H9 (cell line): ENCODE data around the gene SDK2. TPM values are rescaled to one million over a fixed set of nuclear protein-coding genes. Genes with fewer than 3 reads are reported as not detected.

Experiments used
- DNase-seq: peaks from one replicate; pipeline ENCODE4 v3.0.0-alpha.2; 2017
- H2AFZ ChIP-seq: one replicate; pipeline ENCODE4 v1.6.1; 2013; ENCODE audit warnings: mild to moderate bottlenecking, low read length, control low read depth, moderate library complexity
- H2AK5ac ChIP-seq: 2 replicates; pipeline ENCODE4 v1.6.1; 2013; ENCODE audit warnings: low read length, control low read depth, mixed read lengths; ENCODE audit not compliant: insufficient read length
- H2BK120ac ChIP-seq: one replicate; pipeline ENCODE4 v1.6.1; 2013; ENCODE audit warnings: low read depth, mild to moderate bottlenecking, low read length, control low read depth, inconsistent platforms; ENCODE audit not compliant: poor library complexity, severe bottlenecking
- H2BK12ac ChIP-seq: 2 replicates; pipeline ENCODE4 v1.6.1; 2013; ENCODE audit warnings: low read length, control low read depth, mixed read lengths, low read depth; ENCODE audit not compliant: insufficient read length
- H2BK15ac ChIP-seq: 2 replicates; pipeline ENCODE4 v1.6.1; 2013; ENCODE audit warnings: low read depth, low read length, control low read depth
- H2BK20ac ChIP-seq: one replicate; pipeline ENCODE4 v1.6.1; 2013; ENCODE audit warnings: low read depth, mild to moderate bottlenecking, low read length, control low read depth, inconsistent platforms; ENCODE audit not compliant: poor library complexity, severe bottlenecking
- H2BK5ac ChIP-seq: 2 replicates; pipeline ENCODE4 v1.6.1; 2013; ENCODE audit warnings: low read length, control low read depth, mixed read lengths; ENCODE audit not compliant: insufficient read length
- H3K14ac ChIP-seq: 2 replicates; pipeline ENCODE4 v1.6.1; 2013; ENCODE audit warnings: low read length, control low read depth; ENCODE audit not compliant: insufficient read depth
- H3K18ac ChIP-seq: 2 replicates; pipeline ENCODE4 v1.6.1; 2013; ENCODE audit warnings: low read depth, mild to moderate bottlenecking, mixed read lengths, low read length, control low read depth; ENCODE audit not compliant: insufficient read length
- H3K23ac ChIP-seq: 2 replicates; pipeline ENCODE4 v1.6.1; 2013; ENCODE audit warnings: low read length, control low read depth, mixed read lengths, low read depth; ENCODE audit not compliant: insufficient read length
- H3K23me2 ChIP-seq: 2 replicates; pipeline ENCODE4 v1.6.1; 2013; ENCODE audit warnings: low read depth, mild to moderate bottlenecking, mixed read lengths, low read length, control low read depth; ENCODE audit not compliant: insufficient read length, poor library complexity, severe bottlenecking
- H3K27ac ChIP-seq: 2 replicates; pipeline ENCODE4 v1.5.1; 2013; ENCODE audit warnings: low read length, control low read depth, mixed read lengths, low read depth; ENCODE audit not compliant: insufficient read length
- H3K27me3 ChIP-seq: 2 replicates; pipeline ENCODE4 v1.6.1; 2013; ENCODE audit warnings: low read length, control low read depth, inconsistent platforms; ENCODE audit not compliant: insufficient read depth
- H3K4ac ChIP-seq: 2 replicates; pipeline ENCODE4 v1.6.1; 2013; ENCODE audit warnings: low read depth, mild to moderate bottlenecking, control low read depth, inconsistent platforms, low read length, moderate library complexity
- H3K4me1 ChIP-seq: 2 replicates; pipeline ENCODE4 v1.6.1; 2013; ENCODE audit warnings: low read length, control low read depth, inconsistent platforms; ENCODE audit not compliant: insufficient read depth
- H3K4me2 ChIP-seq: 2 replicates; pipeline ENCODE4 v1.6.1; 2013; ENCODE audit warnings: low read length, control low read depth, mixed read lengths; ENCODE audit not compliant: insufficient read length, insufficient read depth
- H3K56ac ChIP-seq: 2 replicates; pipeline ENCODE4 v1.6.1; 2013; ENCODE audit warnings: low read depth, mild to moderate bottlenecking, mixed read lengths, low read length, control low read depth; ENCODE audit not compliant: insufficient read length
- H3K79me1 ChIP-seq: 2 replicates; pipeline ENCODE4 v1.6.1; 2013; ENCODE audit warnings: low read depth, mild to moderate bottlenecking, moderate library complexity, low read length, control low read depth, inconsistent platforms; ENCODE audit not compliant: insufficient read depth, poor library complexity, severe bottlenecking
- H3K79me2 ChIP-seq: 2 replicates; pipeline ENCODE4 v1.6.1; 2013; ENCODE audit warnings: low read length, control low read depth, inconsistent platforms; ENCODE audit not compliant: insufficient read depth
- H3K9ac ChIP-seq: 2 replicates; pipeline ENCODE4 v1.6.1; 2013; ENCODE audit warnings: low read length, control low read depth, mixed read lengths; ENCODE audit not compliant: insufficient read length; ENCODE audit errors: extremely low read depth
- H3K9me3 ChIP-seq: one replicate; pipeline ENCODE4 v1.6.1; 2013; ENCODE audit warnings: low read depth, low read length, inconsistent platforms; ENCODE audit not compliant: control insufficient read depth
- H3T11ph ChIP-seq: one replicate; pipeline ENCODE4 v1.6.1; 2013; ENCODE audit warnings: mild to moderate bottlenecking, low read length, control low read depth, inconsistent platforms
- H4K20me1 ChIP-seq: one replicate; pipeline ENCODE4 v1.6.1; 2013; ENCODE audit not compliant: control insufficient read depth, insufficient read length, insufficient read depth
- H4K5ac ChIP-seq: 2 replicates; pipeline ENCODE4 v1.6.1; 2013; ENCODE audit warnings: low read depth, mild to moderate bottlenecking, mixed read lengths, low read length, control low read depth; ENCODE audit not compliant: insufficient read length
- H4K8ac ChIP-seq: replicated peaks from 2 replicates; pipeline ENCODE4 v1.6.1; 2013; ENCODE audit warnings: low read length, control low read depth, mixed read lengths, low read depth; ENCODE audit not compliant: insufficient read length
- H4K91ac ChIP-seq: 2 replicates; pipeline ENCODE4 v1.6.1; 2013; ENCODE audit warnings: low read depth, mild to moderate bottlenecking, moderate library complexity, mixed read lengths, low read length, control low read depth; ENCODE audit not compliant: insufficient read length
- H3K27ac Mint-ChIP-seq, 3 experiments: 2 replicates in 2 of 3; 3 replicates in 1 of 3; pipeline ENCODE4 v1.8.0; 2020 to 2021; ENCODE audit warnings: mixed read lengths in 3 of 3, mild to moderate bottlenecking in 1 of 3, moderate library complexity in 1 of 3
- H3K27me3 Mint-ChIP-seq: 2 replicates; pipeline ENCODE4 v1.8.0; 2021; ENCODE audit warnings: low read depth, mild to moderate bottlenecking, moderate library complexity, mixed read lengths
- H3K36me3 Mint-ChIP-seq, 3 experiments: 2 replicates in 2 of 3; 3 replicates in 1 of 3; pipeline ENCODE4 v1.8.0; 2020 to 2021; ENCODE audit warnings: low read depth in 3 of 3, mixed read lengths in 3 of 3; ENCODE audit not compliant: insufficient read depth in 1 of 3
- H3K4me1 Mint-ChIP-seq, 2 experiments: 2 replicates each; pipeline ENCODE4 v1.8.0; 2020; ENCODE audit warnings: mixed read lengths in 2 of 2
- H3K4me3 Mint-ChIP-seq, 2 experiments: 2 replicates in 1 of 2; 3 replicates in 1 of 2; pipeline ENCODE4 v1.8.0; 2020 to 2021; ENCODE audit warnings: mild to moderate bottlenecking in 2 of 2, mixed read lengths in 2 of 2, moderate library complexity in 1 of 2
- H3K9me3 Mint-ChIP-seq, 2 experiments: 2 replicates in 1 of 2; 3 replicates in 1 of 2; pipeline ENCODE4 v1.8.0; 2020; ENCODE audit warnings: mild to moderate bottlenecking in 2 of 2, mixed read lengths in 2 of 2, moderate library complexity in 1 of 2
- WGBS: extraction: QIAGEN DNeasy Blood & Tissue Kit; methylation state at CpG from one replicate; pipeline ENCODE4 v1.1.7; 2013; ENCODE audit warnings: missing lambda C conversion rate, low lambda C conversion rate, mixed read lengths; ENCODE audit not compliant: insufficient read length; ENCODE audit errors: extremely low coverage; 5-methylcytosine and 5-hydroxymethylcytosine counted together
- total RNA-seq: library from RNA; stranded (reverse); gene quantifications from 2 replicates; pipeline ENCODE4 v1.2.1, GENCODE V29; 2021
- TF ChIP-seq, protein P1 (sequence below): fragments of 200-600 bp; sonication (generic); conservative IDR thresholded peaks from 3 replicates; pipeline ENCODE4 v1.8.0; 2021; ENCODE audit warnings: antibody characterized with exemption, mild to moderate bottlenecking

The SDK2 gene
- total RNA-seq, 1 experiment from 2014 or later: 9.1 TPM

DNA sequence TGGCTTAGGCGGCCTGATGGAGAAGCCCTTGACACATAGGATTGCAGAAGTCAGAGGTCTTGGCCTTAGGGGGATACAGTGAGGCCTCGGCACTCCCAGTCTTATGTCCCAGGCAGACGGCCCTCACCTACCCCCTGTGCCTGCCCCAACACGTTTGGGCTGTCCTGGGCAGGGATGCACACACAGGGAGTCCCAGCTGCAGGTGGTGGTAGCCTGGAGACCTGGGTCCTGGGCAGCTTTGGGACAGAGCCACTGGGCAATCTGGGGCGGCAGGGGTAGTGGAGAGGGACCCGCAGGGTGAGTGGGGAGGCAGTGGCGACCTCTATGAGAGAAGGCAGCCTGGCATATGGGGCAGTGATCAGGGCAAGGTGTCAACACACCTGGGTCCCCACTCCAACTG is 48.3 kb downstream of the SDK2 start:
- H3K18ac ChIP-seq: no peak overlapping the region
- no peaks in the 10 kb centered on the region for H3K9me3 ChIP-seq
- H2AFZ ChIP-seq: no peak overlapping the region
- H3K27ac ChIP-seq: no peak overlapping the region
- Mint-ChIP-seq H3K4me1 (peaks cover 0 to 40% of the 10 kb centered on the region in 2 experiments; a peak in 3 of 4 replicates), H3K27ac (no peak overlapping the region), H3K36me3 (peaks cover 0 to 4% (median 0%) of the 10 kb centered on the region in 3 experiments; a peak in 3 of 7 replicates), H3K9me3 (no peaks in the 10 kb centered on the region), H3K27me3 (no peaks in the 10 kb centered on the region; the same call in none of the 2 replicates), H3K4me3 (no peak overlapping the region)
- no peak overlapping the region for H3K4ac ChIP-seq
- H2BK15ac ChIP-seq: no peak overlapping the region
- peak overlapping the region; percentile 29; the same call in 1 of the 2 replicates for H3K14ac ChIP-seq
- H3K9ac ChIP-seq: no peak overlapping the region
- no peaks in the 10 kb centered on the region for H3K79me1 ChIP-seq
- H3K4me2 ChIP-seq: no peak overlapping the region
- H3K23me2 ChIP-seq: no peaks in the 10 kb centered on the region
- DNase-seq: no peak
- no peak overlapping the region for H2BK12ac ChIP-seq
- no peak overlapping the region for H2BK5ac ChIP-seq
- H4K8ac ChIP-seq: no peak overlapping the region
- no peak overlapping the region for H2BK120ac ChIP-seq
- H3K56ac ChIP-seq: no peak overlapping the region
- H3K27me3 ChIP-seq: no peaks in the 10 kb centered on the region
- H2AK5ac ChIP-seq: no peak overlapping the region
- TF ChIP-seq, protein P1, sequence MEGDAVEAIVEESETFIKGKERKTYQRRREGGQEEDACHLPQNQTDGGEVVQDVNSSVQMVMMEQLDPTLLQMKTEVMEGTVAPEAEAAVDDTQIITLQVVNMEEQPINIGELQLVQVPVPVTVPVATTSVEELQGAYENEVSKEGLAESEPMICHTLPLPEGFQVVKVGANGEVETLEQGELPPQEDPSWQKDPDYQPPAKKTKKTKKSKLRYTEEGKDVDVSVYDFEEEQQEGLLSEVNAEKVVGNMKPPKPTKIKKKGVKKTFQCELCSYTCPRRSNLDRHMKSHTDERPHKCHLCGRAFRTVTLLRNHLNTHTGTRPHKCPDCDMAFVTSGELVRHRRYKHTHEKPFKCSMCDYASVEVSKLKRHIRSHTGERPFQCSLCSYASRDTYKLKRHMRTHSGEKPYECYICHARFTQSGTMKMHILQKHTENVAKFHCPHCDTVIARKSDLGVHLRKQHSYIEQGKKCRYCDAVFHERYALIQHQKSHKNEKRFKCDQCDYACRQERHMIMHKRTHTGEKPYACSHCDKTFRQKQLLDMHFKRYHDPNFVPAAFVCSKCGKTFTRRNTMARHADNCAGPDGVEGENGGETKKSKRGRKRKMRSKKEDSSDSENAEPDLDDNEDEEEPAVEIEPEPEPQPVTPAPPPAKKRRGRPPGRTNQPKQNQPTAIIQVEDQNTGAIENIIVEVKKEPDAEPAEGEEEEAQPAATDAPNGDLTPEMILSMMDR: peak; percentile 20; the same call in 1 of the 3 replicates
- no peak overlapping the region for H4K5ac ChIP-seq
- no peaks in the 10 kb centered on the region for H3K4me1 ChIP-seq
- no peak overlapping the region for H4K91ac ChIP-seq
- H2BK20ac ChIP-seq: no peak overlapping the region
- H3K79me2 ChIP-seq: no peaks in the 10 kb centered on the region
- no peak overlapping the region for H3T11ph ChIP-seq
- no CpG with 5 or more reads among the region's 7 CpGs for WGBS
- H4K20me1 ChIP-seq: no peaks in the 10 kb centered on the region
- no peak overlapping the region for H3K23ac ChIP-seq
